Measurements from ENCODE around the gene PARP3.

DNA sequence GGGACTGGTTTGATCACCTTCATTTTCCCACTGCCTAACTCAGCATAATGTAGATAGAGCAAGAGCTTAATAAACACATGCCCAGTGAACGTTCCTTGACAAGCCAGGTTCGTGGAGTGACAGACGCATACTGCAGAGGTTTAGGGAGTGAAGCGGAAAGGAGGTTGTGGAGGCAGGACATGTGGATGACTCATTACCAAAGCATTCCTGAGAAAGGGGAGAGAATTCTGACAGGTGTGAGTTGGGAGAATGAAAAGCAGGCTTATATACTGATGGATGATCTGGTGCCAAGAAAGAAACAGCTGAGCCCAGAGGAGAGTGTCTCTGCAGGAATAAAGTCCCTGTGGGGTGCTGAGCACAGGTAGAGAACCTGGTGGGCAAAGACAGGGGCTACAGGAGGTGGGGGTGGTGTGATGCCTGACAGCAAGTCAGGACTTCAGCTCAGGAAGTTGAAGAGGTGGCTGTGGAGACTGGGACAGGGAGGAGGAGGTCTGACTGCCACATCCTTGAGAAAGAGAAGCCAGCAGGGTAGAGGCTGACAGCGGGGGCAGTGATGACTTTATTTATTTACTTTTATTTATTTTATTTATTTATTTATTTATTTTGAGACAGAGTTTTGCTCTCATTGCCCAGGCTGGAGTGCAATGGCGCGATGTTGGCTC, 55.9 kb downstream of the PARP3 start:
- TF ChIP-seq, protein P1, sequence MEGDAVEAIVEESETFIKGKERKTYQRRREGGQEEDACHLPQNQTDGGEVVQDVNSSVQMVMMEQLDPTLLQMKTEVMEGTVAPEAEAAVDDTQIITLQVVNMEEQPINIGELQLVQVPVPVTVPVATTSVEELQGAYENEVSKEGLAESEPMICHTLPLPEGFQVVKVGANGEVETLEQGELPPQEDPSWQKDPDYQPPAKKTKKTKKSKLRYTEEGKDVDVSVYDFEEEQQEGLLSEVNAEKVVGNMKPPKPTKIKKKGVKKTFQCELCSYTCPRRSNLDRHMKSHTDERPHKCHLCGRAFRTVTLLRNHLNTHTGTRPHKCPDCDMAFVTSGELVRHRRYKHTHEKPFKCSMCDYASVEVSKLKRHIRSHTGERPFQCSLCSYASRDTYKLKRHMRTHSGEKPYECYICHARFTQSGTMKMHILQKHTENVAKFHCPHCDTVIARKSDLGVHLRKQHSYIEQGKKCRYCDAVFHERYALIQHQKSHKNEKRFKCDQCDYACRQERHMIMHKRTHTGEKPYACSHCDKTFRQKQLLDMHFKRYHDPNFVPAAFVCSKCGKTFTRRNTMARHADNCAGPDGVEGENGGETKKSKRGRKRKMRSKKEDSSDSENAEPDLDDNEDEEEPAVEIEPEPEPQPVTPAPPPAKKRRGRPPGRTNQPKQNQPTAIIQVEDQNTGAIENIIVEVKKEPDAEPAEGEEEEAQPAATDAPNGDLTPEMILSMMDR (IDR thresholded peaks at IDR 0.05; ENCODE audit: borderline replicate concordance, extremely low read depth, low read length, poor library complexity, severe bottlenecking) = no peak
- TF ChIP-seq EZH2 (IDR thresholded peaks at IDR 0.05; ENCODE audit: borderline replicate concordance, low read depth, low read length, severe bottlenecking) = no peak
